Measurements from ENCODE around the gene ASB2. TPM values are rescaled to one million over a fixed set of nuclear protein-coding genes. Genes with fewer than 3 reads are reported as not detected.

ASB2 gene
- total RNA-seq, 1 experiment from 2014 or later: not detected

GRCh38 chr14:93924592-93925355 lies 51.6 kb downstream of the ASB2 start:
- ATAC-seq: no peak
- ChIA-PET RAD21 (ENCODE audit: low non-redundant PET in 1 of 2, low total read pairs in 2 of 2, uncharacterized antibody in 2 of 2, unreplicated experiment in 2 of 2) (no interaction called here), POLR2A (no interaction called here), CTCF (interaction anchor here (3.7 kb wide), 1 partner anchor 15 kb away, joined by 18 read pairs; no protein-coding TSS in a partner anchor)
- no TSS peak for BruUV-seq (replicated peaks)
- TF ChIP-seq CEBPB (IDR thresholded peaks at IDR 0.05; ENCODE audit: low read depth): no peak
- no peak for TF ChIP-seq POLR2AphosphoS5 (IDR thresholded peaks at IDR 0.05; ENCODE audit: low read depth, low read length)
- no peak for TF ChIP-seq ZBTB33 (IDR thresholded peaks at IDR 0.05; ENCODE audit: extremely low read depth, insufficient replicate concordance, low read length)
- TF ChIP-seq YY1 (IDR thresholded peaks at IDR 0.05; ENCODE audit: extremely low read depth, insufficient replicate concordance, low read depth, low read length): no peak
- TF ChIP-seq SRF (IDR thresholded peaks at IDR 0.05; ENCODE audit: low read depth): no peak
- no peak for TF ChIP-seq SP1 (IDR thresholded peaks at IDR 0.05; ENCODE audit: low read depth)
- TF ChIP-seq SIN3A (IDR thresholded peaks at IDR 0.05; ENCODE audit: low read depth): no peak
- TF ChIP-seq EZH2 (IDR thresholded peaks at IDR 0.05): no peak
- TF ChIP-seq CBX3 (IDR thresholded peaks at IDR 0.05; ENCODE audit: low read depth): no peak
- TF ChIP-seq, protein P1, sequence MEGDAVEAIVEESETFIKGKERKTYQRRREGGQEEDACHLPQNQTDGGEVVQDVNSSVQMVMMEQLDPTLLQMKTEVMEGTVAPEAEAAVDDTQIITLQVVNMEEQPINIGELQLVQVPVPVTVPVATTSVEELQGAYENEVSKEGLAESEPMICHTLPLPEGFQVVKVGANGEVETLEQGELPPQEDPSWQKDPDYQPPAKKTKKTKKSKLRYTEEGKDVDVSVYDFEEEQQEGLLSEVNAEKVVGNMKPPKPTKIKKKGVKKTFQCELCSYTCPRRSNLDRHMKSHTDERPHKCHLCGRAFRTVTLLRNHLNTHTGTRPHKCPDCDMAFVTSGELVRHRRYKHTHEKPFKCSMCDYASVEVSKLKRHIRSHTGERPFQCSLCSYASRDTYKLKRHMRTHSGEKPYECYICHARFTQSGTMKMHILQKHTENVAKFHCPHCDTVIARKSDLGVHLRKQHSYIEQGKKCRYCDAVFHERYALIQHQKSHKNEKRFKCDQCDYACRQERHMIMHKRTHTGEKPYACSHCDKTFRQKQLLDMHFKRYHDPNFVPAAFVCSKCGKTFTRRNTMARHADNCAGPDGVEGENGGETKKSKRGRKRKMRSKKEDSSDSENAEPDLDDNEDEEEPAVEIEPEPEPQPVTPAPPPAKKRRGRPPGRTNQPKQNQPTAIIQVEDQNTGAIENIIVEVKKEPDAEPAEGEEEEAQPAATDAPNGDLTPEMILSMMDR (IDR thresholded peaks at IDR 0.05 in 2 of 3, conservative IDR thresholded peaks at IDR 0.05 in 1 of 3; ENCODE audit: borderline replicate concordance in 1 of 3, insufficient read depth in 1 of 3, low read depth in 2 of 3, low read length in 2 of 3): no peak
- no peak for TF ChIP-seq JUND (IDR thresholded peaks at IDR 0.05)
- no peak for TF ChIP-seq ZNF274 (IDR thresholded peaks at IDR 0.05; ENCODE audit: low read depth, low read length)
- TF ChIP-seq, protein P2, sequence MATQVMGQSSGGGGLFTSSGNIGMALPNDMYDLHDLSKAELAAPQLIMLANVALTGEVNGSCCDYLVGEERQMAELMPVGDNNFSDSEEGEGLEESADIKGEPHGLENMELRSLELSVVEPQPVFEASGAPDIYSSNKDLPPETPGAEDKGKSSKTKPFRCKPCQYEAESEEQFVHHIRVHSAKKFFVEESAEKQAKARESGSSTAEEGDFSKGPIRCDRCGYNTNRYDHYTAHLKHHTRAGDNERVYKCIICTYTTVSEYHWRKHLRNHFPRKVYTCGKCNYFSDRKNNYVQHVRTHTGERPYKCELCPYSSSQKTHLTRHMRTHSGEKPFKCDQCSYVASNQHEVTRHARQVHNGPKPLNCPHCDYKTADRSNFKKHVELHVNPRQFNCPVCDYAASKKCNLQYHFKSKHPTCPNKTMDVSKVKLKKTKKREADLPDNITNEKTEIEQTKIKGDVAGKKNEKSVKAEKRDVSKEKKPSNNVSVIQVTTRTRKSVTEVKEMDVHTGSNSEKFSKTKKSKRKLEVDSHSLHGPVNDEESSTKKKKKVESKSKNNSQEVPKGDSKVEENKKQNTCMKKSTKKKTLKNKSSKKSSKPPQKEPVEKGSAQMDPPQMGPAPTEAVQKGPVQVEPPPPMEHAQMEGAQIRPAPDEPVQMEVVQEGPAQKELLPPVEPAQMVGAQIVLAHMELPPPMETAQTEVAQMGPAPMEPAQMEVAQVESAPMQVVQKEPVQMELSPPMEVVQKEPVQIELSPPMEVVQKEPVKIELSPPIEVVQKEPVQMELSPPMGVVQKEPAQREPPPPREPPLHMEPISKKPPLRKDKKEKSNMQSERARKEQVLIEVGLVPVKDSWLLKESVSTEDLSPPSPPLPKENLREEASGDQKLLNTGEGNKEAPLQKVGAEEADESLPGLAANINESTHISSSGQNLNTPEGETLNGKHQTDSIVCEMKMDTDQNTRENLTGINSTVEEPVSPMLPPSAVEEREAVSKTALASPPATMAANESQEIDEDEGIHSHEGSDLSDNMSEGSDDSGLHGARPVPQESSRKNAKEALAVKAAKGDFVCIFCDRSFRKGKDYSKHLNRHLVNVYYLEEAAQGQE (IDR thresholded peaks at IDR 0.05; ENCODE audit: low read depth): no peak
- TF ChIP-seq, protein P3, sequence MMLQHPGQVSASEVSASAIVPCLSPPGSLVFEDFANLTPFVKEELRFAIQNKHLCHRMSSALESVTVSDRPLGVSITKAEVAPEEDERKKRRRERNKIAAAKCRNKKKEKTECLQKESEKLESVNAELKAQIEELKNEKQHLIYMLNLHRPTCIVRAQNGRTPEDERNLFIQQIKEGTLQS (IDR thresholded peaks at IDR 0.05): no peak
- TF ChIP-seq ELF1 (IDR thresholded peaks at IDR 0.05; ENCODE audit: borderline replicate concordance, low read depth): no peak
- TF ChIP-seq TCF7L2 (IDR thresholded peaks at IDR 0.05; ENCODE audit: borderline replicate concordance, extremely low read depth, insufficient read depth, insufficient read length): no peak
- TF ChIP-seq EGR1 (IDR thresholded peaks at IDR 0.05; ENCODE audit: low read depth): no peak
- no peak for TF ChIP-seq ZFX (IDR thresholded peaks at IDR 0.05)
- Histone ChIP-seq H3K36me3 (ENCODE audit: control insufficient read depth in 1 of 2, insufficient read depth in 2 of 2, low read length in 2 of 2) (no peaks in the 10 kb centered on the region), H3K4me2 (ENCODE audit: low read length) (no peak overlapping the region), H3K4me3 (replicated peaks in 1 of 2; ENCODE audit: low read depth in 1 of 2, low read length in 2 of 2) (no peak overlapping the region), H3K9me3 (ENCODE audit: control insufficient read depth in 1 of 2, insufficient read depth in 1 of 2, low read depth in 1 of 2, low read length in 2 of 2) (no peaks in the 10 kb centered on the region), H3K9me2 (ENCODE audit: insufficient read depth) (no peaks in the 10 kb centered on the region), H2AFZ (ENCODE audit: low read depth, low read length, poor library complexity, severe bottlenecking) (no peak overlapping the region), H3K9ac (ENCODE audit: low read length) (no peak overlapping the region), H4K20me1 (ENCODE audit: insufficient read depth) (no peaks in the 10 kb centered on the region), H3K27ac (ENCODE audit: low read depth, low read length) (no peak overlapping the region), H3K27me3 (ENCODE audit: insufficient read depth, low read length) (no peaks in the 10 kb centered on the region), H3K4me1 (ENCODE audit: control insufficient read depth in 1 of 2, insufficient read depth in 2 of 2, low read length in 2 of 2) (no peaks in the 10 kb centered on the region), H3K79me2 (ENCODE audit: insufficient read depth, low read length) (no peaks in the 10 kb centered on the region)
- no peak for DNase-seq (ENCODE audit: low read depth, low spot score)
- intact Hi-C loops (cut with micrococcal nuclease): no loop called here

All from HCT116 (cell line).